Left ventricle myocardium inferior (tissue), 1 donor: ENCODE results near the gene CNTN4. TPM values are rescaled to one million over a fixed set of nuclear protein-coding genes. Genes with fewer than 3 reads are reported as not detected.

Source experiments
- DNase-seq: peaks from one replicate; pipeline ENCODE4 v3.0.0-alpha.2; 2020
- H3K27ac ChIP-seq: fragments of 200-600 bp; replicated peaks from 2 replicates; pipeline ENCODE4 v1.8.0; 2021
- H3K27me3 ChIP-seq: fragments of 200-600 bp; 2 replicates; pipeline ENCODE4 v1.8.0; 2021; ENCODE audit warnings: low read depth
- H3K36me3 ChIP-seq: fragments of 200-600 bp; 2 replicates; pipeline ENCODE4 v1.8.0; 2021
- H3K4me1 ChIP-seq: fragments of 200-600 bp; 2 replicates; pipeline ENCODE4 v1.8.0; 2021
- H3K4me3 ChIP-seq: fragments of 200-600 bp; 2 replicates; pipeline ENCODE4 v1.8.0; 2021; ENCODE audit warnings: mild to moderate bottlenecking, moderate library complexity
- H3K9me3 ChIP-seq: fragments of 200-600 bp; replicated peaks from 2 replicates; pipeline ENCODE4 v1.8.0; 2021
- intact Hi-C: fragments of 100-400 bp; cut with micrococcal nuclease; formaldehyde crosslinking; loops from one replicate; pipeline ENCODE4 v1.11.0; 2022
- total RNA-seq: library from RNA; stranded (reverse); fragmentation: NEBNext Ultra II Directional; extraction: Animal tissue kit (Norgen Biotek cat#: 25700); gene quantifications from one replicate; pipeline ENCODE4 v1.2.1, GENCODE V29; 2021
- TF ChIP-seq, protein P1 (sequence below): fragments of 200-600 bp; IDR thresholded peaks from 2 replicates; pipeline ENCODE4 v1.8.0; 2021; ENCODE audit warnings: antibody characterized with exemption, mild to moderate bottlenecking, borderline replicate concordance
- donor health status: DM: no; HTN: yes; CAD: no; lungs with severe emphysema.

CNTN4 gene
- total RNA-seq, 1 donor from 2014 or later, result 1.2 TPM

DNA sequence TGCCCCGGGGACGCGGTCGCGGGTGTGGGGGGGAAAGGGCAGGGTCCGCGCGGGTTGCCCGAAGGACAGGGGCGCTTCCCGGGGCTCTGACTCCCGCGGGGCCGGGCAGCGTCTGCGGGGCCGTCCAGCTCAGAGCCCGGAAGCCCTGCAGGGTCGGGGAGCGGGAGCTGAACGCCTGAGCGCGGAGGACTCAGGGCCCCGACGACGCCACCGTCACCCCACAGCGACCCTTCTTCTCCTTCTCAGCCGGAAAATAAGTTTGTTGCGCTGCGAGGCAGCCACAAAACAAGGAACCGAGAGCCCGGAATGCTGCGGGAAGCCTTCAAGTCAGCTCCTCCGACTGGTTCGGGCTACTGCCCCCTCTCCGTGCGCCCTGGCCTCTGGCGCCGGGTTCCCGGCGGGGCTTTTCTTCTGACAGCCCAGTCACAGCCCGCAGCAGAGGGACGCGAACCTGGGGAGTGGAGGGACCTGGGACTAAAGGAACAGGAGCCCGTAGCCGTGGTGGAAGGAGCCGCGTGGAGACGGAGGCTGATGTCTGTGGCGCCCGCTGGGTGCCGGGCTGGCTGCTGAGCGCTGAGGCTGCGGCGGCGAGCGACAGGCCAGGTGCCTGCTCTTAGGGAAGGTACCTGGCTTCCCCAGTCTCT, 484 bp downstream of the CNTN4 start:
- DNase-seq, result no peak
- H3K9me3 ChIP-seq, result no peaks in the 10 kb centered on the region
- H3K4me1 ChIP-seq, result peaks cover 19% of the 10 kb centered on the region
- intact Hi-C loops, result no loop called here
- H3K4me3 ChIP-seq, result peak overlapping the region; percentile 66
- TF ChIP-seq, protein P1, sequence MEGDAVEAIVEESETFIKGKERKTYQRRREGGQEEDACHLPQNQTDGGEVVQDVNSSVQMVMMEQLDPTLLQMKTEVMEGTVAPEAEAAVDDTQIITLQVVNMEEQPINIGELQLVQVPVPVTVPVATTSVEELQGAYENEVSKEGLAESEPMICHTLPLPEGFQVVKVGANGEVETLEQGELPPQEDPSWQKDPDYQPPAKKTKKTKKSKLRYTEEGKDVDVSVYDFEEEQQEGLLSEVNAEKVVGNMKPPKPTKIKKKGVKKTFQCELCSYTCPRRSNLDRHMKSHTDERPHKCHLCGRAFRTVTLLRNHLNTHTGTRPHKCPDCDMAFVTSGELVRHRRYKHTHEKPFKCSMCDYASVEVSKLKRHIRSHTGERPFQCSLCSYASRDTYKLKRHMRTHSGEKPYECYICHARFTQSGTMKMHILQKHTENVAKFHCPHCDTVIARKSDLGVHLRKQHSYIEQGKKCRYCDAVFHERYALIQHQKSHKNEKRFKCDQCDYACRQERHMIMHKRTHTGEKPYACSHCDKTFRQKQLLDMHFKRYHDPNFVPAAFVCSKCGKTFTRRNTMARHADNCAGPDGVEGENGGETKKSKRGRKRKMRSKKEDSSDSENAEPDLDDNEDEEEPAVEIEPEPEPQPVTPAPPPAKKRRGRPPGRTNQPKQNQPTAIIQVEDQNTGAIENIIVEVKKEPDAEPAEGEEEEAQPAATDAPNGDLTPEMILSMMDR, result no peak
- H3K27me3 ChIP-seq, result peaks cover 94% of the 10 kb centered on the region
- H3K27ac ChIP-seq, result peak overlapping the region; percentile 46
- no peaks in the 10 kb centered on the region for H3K36me3 ChIP-seq

DNA sequence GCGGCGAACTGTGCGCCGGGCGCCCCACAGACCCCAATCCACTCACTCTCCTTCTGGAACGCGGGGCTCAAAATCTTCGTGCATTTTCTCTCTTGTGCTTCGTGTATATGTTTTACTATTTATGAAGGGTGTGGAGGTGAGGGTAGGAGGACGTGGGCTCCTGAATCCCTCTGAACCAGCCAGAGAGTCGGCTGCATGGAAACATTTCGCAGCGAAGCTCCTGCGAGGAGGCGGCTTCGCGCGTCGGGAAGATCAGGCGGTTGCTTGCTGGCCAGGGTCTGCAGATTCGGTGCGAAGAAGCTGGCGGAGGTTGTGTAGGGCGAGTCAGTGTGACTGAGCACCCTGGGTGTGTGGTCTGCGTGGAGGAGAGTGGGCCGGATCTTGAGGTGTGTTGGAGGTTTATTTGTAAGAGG, 1.1 kb downstream of the CNTN4 start:
- Histone ChIP-seq H3K9me3 (no peaks in the 10 kb centered on the region), H3K27ac (no peak overlapping the region), H3K4me1 (peaks cover 19% of the 10 kb centered on the region), H3K36me3 (no peaks in the 10 kb centered on the region), H3K4me3 (peak overlapping the region; percentile 66), H3K27me3 (peaks cover 93% of the 10 kb centered on the region)
- DNase-seq, result no peak
- intact Hi-C loops, result no loop called here
- TF ChIP-seq, protein P1, result no peak

DNA sequence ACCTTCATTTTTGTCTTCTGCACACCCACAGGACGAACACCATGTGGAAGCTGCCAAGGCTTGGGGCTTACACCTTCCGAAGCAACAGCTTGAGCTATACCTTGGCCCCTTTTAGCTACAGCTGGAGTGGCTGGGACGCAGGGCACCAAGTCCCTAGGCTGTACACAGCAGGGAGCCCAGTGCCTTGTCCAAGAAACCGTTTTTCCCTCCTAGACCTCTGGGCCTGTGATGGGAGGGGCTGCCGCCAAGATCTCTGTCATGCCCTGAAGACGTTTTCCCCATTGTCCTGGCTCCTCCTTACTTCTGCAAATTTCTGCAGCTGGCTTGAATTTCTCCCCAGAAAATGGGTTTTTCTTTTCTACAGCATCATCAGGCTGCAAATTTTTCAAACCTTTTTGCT, 7.8 kb downstream of the CNTN4 start:
- peaks cover 34% of the 10 kb centered on the region for H3K27me3 ChIP-seq
- TF ChIP-seq, protein P1, result no peak
- H3K36me3 ChIP-seq, result no peaks in the 10 kb centered on the region
- no peak for DNase-seq
- H3K9me3 ChIP-seq, result peaks cover 10% of the 10 kb centered on the region
- H3K4me1 ChIP-seq, result no peaks in the 10 kb centered on the region
- H3K27ac ChIP-seq, result no peak overlapping the region
- intact Hi-C loops, result no loop called here
- H3K4me3 ChIP-seq, result no peak overlapping the region

DNA sequence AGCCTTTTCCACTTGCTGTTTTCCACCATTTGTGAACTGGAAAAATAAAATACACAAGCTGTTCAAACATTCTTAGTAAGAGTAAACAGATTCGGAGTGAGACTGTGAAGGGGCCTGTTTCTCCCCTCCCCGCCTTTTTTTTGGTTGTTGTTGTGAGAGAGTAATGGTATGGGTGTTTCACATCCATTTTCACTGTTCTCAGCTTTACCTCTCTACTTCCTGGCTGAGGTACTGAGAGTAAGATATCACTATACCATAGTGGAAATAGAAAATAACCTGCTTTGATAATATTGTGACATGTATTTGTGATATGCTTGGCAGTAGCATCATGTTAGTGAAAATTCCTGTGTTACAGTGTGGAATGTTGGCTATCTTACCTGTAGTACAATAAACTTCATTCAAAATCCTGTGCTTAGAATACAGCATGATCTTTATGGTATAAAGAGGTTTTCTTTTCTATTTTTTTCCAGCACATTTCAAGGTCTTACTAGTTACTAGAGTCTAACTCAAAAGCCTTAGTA, 12.0 kb downstream of the CNTN4 start:
- intact Hi-C loops, result no loop called here

DNA sequence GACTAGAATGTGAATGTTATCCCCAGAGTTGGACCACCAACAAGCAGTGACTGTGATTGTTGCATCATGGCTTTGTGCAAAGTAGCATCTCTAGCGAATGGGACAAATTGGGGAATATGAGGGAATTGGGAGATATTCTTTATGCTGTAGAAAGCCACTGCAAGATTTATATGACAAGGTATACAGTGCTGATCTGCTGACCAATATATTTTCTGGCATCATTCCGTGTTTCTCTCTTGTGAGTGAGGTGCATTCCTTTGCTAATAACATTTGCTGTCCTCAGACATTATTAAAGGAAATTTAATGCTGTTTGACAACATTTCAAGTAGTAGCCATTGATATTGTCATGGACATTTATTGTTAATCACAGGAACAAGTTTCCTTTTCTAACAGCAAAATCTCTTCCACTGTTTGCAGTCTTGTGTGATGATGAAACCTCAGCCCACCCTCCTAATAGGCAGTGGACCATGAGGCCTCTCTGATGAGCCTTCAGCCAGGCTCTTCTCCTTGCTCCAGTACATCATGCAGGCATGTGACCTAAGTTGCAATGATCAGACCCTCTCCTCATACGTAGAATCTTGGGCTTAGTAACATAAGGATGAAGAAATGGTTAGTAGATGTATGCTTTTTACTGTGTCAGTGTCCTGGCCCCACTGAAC, 16.1 kb downstream of the CNTN4 start:
- Histone ChIP-seq H3K36me3 (no peaks in the 10 kb centered on the region), H3K27ac (no peak overlapping the region), H3K27me3 (peaks cover 2% of the 10 kb centered on the region), H3K4me1 (no peaks in the 10 kb centered on the region), H3K4me3 (no peak overlapping the region), H3K9me3 (no peaks in the 10 kb centered on the region)
- TF ChIP-seq, protein P1, result no peak
- DNase-seq, result no peak
- intact Hi-C loops, result no loop called here

More for the DNA sequence above, 12.0 kb downstream of the CNTN4 start:
- TF ChIP-seq, protein P1, result no peak
- Histone ChIP-seq H3K4me3 (no peak overlapping the region), H3K36me3 (no peaks in the 10 kb centered on the region), H3K27ac (no peak overlapping the region), H3K9me3 (peaks cover 10% of the 10 kb centered on the region), H3K4me1 (no peaks in the 10 kb centered on the region), H3K27me3 (peaks cover 2% of the 10 kb centered on the region)
- DNase-seq, result no peak
